ENCODE results near the gene ATP5ME.

Gene ATP5ME

DNA sequence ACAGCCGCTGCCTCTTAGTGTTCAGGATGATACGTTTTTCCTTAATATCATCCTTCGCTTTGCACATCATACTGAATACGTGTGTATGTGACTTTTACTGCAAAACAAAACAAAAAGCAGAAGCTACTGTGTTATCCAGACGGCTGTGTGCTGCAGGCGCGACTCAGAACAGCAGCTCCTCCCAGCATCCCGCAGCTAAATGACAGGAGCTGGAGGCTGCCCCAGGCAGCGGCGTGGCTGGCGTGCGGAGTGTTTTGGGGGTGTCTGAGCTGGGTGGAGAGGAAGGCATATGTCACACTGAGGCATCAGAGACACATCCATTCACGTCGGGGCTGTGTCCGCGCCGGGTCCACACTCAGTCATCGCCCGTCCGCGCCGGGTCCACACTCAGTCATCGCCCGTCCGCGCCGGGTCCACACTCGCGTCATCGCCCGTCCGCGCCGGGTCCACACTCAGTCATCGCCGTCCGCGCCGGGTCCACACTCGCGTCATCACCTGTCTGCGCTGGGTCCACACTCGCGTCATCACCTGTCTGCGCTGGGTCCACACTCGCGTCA lies 48.2 kb upstream of the ATP5ME start:
- TF ChIP-seq ESRRG (CRISPR knock-in tag; IDR thresholded peaks at IDR 0.05): no peak
- no peak for TF ChIP-seq PPARA (CRISPR knock-in tag; IDR thresholded peaks at IDR 0.05; ENCODE audit: borderline replicate concordance)
- TF ChIP-seq, protein P1, sequence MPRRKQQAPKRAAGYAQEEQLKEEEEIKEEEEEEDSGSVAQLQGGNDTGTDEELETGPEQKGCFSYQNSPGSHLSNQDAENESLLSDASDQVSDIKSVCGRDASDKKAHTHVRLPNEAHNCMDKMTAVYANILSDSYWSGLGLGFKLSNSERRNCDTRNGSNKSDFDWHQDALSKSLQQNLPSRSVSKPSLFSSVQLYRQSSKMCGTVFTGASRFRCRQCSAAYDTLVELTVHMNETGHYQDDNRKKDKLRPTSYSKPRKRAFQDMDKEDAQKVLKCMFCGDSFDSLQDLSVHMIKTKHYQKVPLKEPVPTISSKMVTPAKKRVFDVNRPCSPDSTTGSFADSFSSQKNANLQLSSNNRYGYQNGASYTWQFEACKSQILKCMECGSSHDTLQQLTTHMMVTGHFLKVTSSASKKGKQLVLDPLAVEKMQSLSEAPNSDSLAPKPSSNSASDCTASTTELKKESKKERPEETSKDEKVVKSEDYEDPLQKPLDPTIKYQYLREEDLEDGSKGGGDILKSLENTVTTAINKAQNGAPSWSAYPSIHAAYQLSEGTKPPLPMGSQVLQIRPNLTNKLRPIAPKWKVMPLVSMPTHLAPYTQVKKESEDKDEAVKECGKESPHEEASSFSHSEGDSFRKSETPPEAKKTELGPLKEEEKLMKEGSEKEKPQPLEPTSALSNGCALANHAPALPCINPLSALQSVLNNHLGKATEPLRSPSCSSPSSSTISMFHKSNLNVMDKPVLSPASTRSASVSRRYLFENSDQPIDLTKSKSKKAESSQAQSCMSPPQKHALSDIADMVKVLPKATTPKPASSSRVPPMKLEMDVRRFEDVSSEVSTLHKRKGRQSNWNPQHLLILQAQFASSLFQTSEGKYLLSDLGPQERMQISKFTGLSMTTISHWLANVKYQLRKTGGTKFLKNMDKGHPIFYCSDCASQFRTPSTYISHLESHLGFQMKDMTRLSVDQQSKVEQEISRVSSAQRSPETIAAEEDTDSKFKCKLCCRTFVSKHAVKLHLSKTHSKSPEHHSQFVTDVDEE (CRISPR knock-in tag; IDR thresholded peaks at IDR 0.05): no peak
- no peak for ATAC-seq

DNA sequence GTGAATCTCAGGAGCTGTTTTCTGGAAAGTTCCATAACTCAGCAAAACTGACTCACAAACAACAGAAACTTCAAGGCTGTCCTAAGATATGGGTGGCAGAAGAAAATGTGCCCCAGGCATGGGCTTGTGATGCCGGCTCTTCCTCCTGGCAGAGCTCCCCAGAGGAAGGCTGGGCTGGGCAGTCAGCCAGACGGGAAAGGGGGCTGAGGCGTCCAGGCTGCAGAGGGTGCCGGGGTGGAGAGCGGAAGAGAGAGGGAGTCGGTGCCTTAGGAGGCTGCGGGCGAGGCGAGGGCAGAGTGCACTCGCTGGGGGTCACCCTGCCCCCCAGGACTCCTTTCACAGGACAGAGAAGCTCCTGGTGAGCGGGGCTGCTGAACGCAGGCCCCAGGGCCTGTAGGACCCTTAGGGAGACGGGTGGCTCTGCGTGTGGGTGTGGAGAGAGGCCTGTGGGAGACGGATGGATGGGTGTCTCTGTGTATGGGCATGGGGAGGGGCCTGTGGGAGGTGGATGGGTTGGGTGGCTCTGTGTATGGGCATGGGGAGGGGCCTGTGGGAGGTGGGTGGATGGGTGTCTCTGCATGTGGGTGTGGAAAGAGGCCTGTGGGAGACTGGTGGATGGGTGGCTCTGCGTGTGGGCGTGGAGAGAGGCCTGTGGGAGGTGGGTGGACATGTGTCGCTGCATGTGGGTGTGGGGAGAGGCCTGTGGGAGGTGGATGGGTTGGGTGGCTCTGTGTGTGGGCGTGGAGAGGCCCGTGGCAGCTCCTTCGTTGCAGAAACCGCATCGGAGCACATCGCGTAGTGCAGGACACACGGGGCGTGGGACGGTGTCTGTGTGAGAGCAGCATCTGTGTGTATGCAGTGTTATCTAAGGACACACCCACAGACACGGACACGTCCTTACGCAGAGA lies 47.4 kb upstream of the ATP5ME start:
- TF ChIP-seq, protein P2, sequence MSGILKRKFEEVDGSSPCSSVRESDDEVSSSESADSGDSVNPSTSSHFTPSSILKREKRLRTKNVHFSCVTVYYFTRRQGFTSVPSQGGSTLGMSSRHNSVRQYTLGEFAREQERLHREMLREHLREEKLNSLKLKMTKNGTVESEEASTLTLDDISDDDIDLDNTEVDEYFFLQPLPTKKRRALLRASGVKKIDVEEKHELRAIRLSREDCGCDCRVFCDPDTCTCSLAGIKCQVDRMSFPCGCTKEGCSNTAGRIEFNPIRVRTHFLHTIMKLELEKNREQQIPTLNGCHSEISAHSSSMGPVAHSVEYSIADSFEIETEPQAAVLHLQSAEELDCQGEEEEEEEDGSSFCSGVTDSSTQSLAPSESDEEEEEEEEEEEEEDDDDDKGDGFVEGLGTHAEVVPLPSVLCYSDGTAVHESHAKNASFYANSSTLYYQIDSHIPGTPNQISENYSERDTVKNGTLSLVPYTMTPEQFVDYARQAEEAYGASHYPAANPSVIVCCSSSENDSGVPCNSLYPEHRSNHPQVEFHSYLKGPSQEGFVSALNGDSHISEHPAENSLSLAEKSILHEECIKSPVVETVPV (CRISPR knock-in tag; IDR thresholded peaks at IDR 0.05): no peak
- TF ChIP-seq OSR1 (CRISPR knock-in tag; IDR thresholded peaks at IDR 0.05) (no peak), GLIS3 (CRISPR knock-in tag; IDR thresholded peaks at IDR 0.05) (no peak), ZC3H10 (CRISPR knock-in tag; IDR thresholded peaks at IDR 0.05) (no peak), ISL1 (CRISPR knock-in tag; IDR thresholded peaks at IDR 0.05) (no peak), ZNF70 (CRISPR knock-in tag; IDR thresholded peaks at IDR 0.05) (no peak), ZNF8 (CRISPR knock-in tag; IDR thresholded peaks at IDR 0.05) (no peak), ESRRG (CRISPR knock-in tag; IDR thresholded peaks at IDR 0.05) (no peak), CSDC2 (CRISPR knock-in tag; IDR thresholded peaks at IDR 0.05) (no peak), ZNF565 (CRISPR knock-in tag; conservative IDR thresholded peaks at IDR 0.05; ENCODE audit: low read depth) (no peak), ZFP30 (CRISPR knock-in tag; IDR thresholded peaks at IDR 0.05) (no peak)
- TF ChIP-seq, protein P3, sequence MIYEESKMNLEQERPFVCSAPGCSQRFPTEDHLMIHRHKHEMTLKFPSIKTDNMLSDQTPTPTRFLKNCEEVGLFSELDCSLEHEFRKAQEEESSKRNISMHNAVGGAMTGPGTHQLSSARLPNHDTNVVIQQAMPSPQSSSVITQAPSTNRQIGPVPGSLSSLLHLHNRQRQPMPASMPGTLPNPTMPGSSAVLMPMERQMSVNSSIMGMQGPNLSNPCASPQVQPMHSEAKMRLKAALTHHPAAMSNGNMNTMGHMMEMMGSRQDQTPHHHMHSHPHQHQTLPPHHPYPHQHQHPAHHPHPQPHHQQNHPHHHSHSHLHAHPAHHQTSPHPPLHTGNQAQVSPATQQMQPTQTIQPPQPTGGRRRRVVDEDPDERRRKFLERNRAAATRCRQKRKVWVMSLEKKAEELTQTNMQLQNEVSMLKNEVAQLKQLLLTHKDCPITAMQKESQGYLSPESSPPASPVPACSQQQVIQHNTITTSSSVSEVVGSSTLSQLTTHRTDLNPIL (CRISPR knock-in tag; IDR thresholded peaks at IDR 0.05; ENCODE audit: low read depth): no peak
- TF ChIP-seq, protein P4, sequence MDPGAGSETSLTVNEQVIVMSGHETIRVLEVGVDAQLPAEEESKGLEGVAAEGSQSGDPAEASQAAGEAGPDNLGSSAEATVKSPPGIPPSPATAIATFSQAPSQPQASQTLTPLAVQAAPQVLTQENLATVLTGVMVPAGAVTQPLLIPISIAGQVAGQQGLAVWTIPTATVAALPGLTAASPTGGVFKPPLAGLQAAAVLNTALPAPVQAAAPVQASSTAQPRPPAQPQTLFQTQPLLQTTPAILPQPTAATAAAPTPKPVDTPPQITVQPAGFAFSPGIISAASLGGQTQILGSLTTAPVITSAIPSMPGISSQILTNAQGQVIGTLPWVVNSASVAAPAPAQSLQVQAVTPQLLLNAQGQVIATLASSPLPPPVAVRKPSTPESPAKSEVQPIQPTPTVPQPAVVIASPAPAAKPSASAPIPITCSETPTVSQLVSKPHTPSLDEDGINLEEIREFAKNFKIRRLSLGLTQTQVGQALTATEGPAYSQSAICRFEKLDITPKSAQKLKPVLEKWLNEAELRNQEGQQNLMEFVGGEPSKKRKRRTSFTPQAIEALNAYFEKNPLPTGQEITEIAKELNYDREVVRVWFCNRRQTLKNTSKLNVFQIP (CRISPR knock-in tag; IDR thresholded peaks at IDR 0.05; ENCODE audit: borderline replicate concordance, low read depth): no peak

DNA sequence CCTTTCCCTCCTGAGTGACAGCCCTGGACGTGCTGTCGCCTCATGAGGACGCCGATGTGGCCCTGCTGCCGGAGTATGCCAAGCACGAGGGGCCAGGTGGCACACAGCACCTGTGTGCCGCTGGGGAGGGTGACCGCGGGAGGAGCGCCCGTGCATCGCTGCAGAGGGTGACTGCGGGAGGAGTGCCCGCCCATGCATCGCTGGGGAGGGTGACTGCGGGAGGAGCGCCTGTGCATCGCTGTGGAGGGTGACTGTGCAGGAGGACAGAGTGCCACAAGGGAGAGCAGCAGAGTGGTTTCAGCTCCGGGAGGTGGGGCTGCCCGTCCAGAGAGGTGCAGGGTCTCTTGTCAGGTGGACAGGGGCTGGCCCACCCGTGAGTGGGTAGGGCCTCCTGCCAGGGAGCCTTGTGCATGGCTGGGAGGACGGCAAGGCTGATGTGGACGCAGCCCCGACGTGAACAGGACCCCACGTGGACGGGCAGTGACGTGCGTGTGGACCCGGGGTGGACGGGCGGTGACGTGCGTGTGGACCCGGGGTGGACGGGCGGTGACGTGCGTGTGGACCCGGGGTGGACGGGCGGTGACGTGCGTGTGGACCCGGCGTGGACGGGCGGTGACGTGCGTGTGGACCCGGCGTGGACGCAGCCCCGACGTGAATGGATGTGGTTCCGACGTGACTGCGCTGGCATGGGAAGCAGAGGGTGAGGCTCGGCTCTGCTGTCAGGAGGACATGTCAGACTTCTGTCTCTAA lies 46.2 kb upstream of the ATP5ME start:
- TF ChIP-seq SNAI2 (CRISPR knock-in tag; IDR thresholded peaks at IDR 0.05) (no peak), GLIS3 (CRISPR knock-in tag; IDR thresholded peaks at IDR 0.05) (no peak), ZFP3 (CRISPR knock-in tag; IDR thresholded peaks at IDR 0.05) (no peak), OSR1 (CRISPR knock-in tag; IDR thresholded peaks at IDR 0.05) (no peak), ARNTL (CRISPR knock-in tag; IDR thresholded peaks at IDR 0.05; ENCODE audit: borderline replicate concordance, low read depth) (no peak), BACH2 (CRISPR knock-in tag; IDR thresholded peaks at IDR 0.05; ENCODE audit: borderline replicate concordance) (no peak), PPARA (CRISPR knock-in tag; IDR thresholded peaks at IDR 0.05; ENCODE audit: borderline replicate concordance) (no peak)
- ATAC-seq: no peak

More for the DNA sequence above, 47.4 kb upstream of the ATP5ME start:
- no peak for ATAC-seq

DNA sequence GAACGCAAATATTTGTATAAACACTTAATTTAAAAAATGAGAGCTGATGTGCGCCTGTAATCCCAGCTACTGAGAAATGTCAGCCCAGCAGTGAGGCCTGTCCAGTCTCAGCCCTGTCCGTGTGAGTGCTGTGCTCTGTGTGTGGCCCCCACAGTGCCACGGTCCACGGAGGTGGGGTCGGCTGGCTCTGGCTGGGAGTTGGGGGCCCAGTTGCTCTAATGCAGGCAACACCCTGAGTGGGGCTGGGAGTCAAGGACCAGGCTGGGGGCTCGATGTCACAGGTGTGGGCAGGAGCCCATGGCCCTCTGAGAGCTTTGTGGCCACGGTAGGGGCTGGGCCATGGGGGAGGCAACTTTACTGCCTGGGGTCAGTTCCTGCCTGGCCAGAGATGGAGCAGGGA lies 44.4 kb upstream of the ATP5ME start:
- no peak for ATAC-seq
- TF ChIP-seq GLIS3 (CRISPR knock-in tag; IDR thresholded peaks at IDR 0.05) (no peak), ZC3H10 (CRISPR knock-in tag; IDR thresholded peaks at IDR 0.05) (no peak), ZNF565 (CRISPR knock-in tag; conservative IDR thresholded peaks at IDR 0.05; ENCODE audit: low read depth) (no peak), ARNTL (CRISPR knock-in tag; IDR thresholded peaks at IDR 0.05; ENCODE audit: borderline replicate concordance, low read depth) (no peak), ZNF8 (CRISPR knock-in tag; IDR thresholded peaks at IDR 0.05) (no peak)
- TF ChIP-seq, protein P1 (CRISPR knock-in tag; IDR thresholded peaks at IDR 0.05): no peak

All from SK-N-SH treated with all-trans-retinoic acid at 6 μM for 48 hours (cell line).